ENCODE measurements around the gene C14orf132.

The C14orf132 gene

DNA sequence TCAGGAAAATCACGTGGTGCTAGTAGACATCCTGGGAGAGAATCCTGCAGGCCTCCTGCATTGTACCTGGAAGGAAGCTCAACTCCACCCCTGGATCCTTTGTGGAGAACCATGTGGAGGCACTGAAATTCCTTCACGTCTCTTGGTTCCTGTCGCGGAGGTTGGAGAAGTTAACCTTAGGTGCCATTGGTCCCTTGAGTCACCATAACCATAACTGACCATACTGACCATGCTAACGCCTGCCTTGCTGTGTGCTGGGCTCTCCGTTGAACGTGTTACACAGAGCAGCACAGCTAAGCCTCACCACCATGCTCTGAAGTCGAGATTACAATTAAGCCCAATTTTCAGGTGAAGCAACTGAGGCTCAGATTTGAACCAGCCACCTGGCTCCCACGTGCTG lies 18.6 kb downstream of the C14orf132 start:
- no peak for TF ChIP-seq CTCF (conservative IDR thresholded peaks at IDR 0.05; ENCODE audit: low read depth)
- no peak for DNase-seq (ENCODE audit: low spot score)
- ChIA-PET CTCF (interaction anchor here (0.9 to 3.2 kb wide), 5 partner anchors 20 to 218 kb away, joined by 3 to 27 read pairs (median 7); no protein-coding TSS in a partner anchor), POLR2A (ENCODE audit: low non-redundant PET) (no interaction called here)
- no peak overlapping the region for H3K27ac ChIP-seq

GRCh38 chr14:96058576-96059200 lies 19.5 kb downstream of the C14orf132 start:
- no peak for DNase-seq (ENCODE audit: low spot score)
- ChIA-PET CTCF (interaction anchor here (1.2 to 2.5 kb wide), 2 partner anchors 33 to 39 kb away, joined by 3 to 11 read pairs; no protein-coding TSS in a partner anchor), POLR2A (ENCODE audit: low non-redundant PET) (no interaction called here)
- no peak overlapping the region for H3K27ac ChIP-seq
- no peak for TF ChIP-seq CTCF (conservative IDR thresholded peaks at IDR 0.05; ENCODE audit: low read depth)

- H3K27ac ChIP-seq, result no peak overlapping the region
- ChIA-PET POLR2A (ENCODE audit: low non-redundant PET) (no interaction called here), CTCF (interaction anchor here (1.2 to 2.5 kb wide), 2 partner anchors 32 to 38 kb away, joined by 3 to 11 read pairs; no protein-coding TSS in a partner anchor)
- DNase-seq (ENCODE audit: low spot score), result no peak
- TF ChIP-seq CTCF (conservative IDR thresholded peaks at IDR 0.05; ENCODE audit: low read depth), result no peak
Measured at GRCh38 chr14:96059519-96060135, 20.5 kb downstream of the C14orf132 start.

GRCh38 chr14:96060186-96060933 lies 21.2 kb downstream of the C14orf132 start:
- no peak for DNase-seq (ENCODE audit: low spot score)
- TF ChIP-seq CTCF (conservative IDR thresholded peaks at IDR 0.05; ENCODE audit: low read depth), result no peak
- ChIA-PET CTCF (interaction anchor here (0.6 to 2.5 kb wide), 4 partner anchors 38 to 555 kb away, joined by 3 to 11 read pairs (median 4); no protein-coding TSS in a partner anchor), POLR2A (ENCODE audit: low non-redundant PET) (no interaction called here)
- H3K27ac ChIP-seq, result no peak overlapping the region

DNA sequence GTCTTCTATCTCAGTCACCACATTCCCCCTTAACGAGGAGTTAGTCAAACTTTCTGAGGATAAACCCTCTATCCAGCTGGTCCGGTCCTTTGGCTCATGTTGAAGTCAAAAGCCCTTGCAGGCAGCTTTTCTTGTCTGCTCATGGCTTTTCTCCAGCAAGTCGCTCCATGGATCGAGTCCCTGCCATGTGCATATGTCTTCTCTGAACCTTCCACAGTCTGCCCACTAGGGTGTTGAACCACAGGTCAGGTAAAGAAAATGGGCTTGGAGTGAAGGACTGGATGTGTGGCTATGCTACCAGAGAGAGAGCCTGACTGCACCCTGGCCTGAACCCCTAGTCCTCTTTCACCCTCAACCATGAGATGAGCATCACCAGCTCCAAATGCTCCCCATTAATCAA lies 22.8 kb downstream of the C14orf132 start:
- TF ChIP-seq CTCF (conservative IDR thresholded peaks at IDR 0.05; ENCODE audit: low read depth), result no peak
- CTCF ChIA-PET, result interaction anchor here (0.7 to 0.8 kb wide), 2 partner anchors 33 to 234 kb away, joined by 3 to 4 read pairs; no protein-coding TSS in a partner anchor
- H3K27ac ChIP-seq, result no peak overlapping the region
- POLR2A ChIA-PET (ENCODE audit: low non-redundant PET), result no interaction called here
- no peak for DNase-seq (ENCODE audit: low spot score)

- ChIA-PET CTCF (interaction anchor here (0.8 to 1.1 kb wide), 2 partner anchors 24 to 32 kb away, joined by 4 read pairs; no protein-coding TSS in a partner anchor), POLR2A (ENCODE audit: low non-redundant PET) (no interaction called here)
- H3K27ac ChIP-seq, result no peak overlapping the region
- TF ChIP-seq CTCF (conservative IDR thresholded peaks at IDR 0.05; ENCODE audit: low read depth), result no peak
- no peak for DNase-seq (ENCODE audit: low spot score)
Measured at GRCh38 chr14:96062506-96062905, 23.3 kb downstream of the C14orf132 start.
